GM06990 (cell line): ENCODE results near the gene PDCD11.

ENCODE experiments used
- DNase-seq: peaks from one replicate; pipeline ENCODE4 v3.0.0-alpha.2; 2011; ENCODE audit not compliant: insufficient read length; ENCODE audit errors: extremely low read depth
- H3K27me3 ChIP-seq: replicated peaks from 2 replicates; pipeline ENCODE4 v1.6.0; 2011; ENCODE audit warnings: low read length; ENCODE audit not compliant: control insufficient read depth, insufficient read depth
- H3K36me3 ChIP-seq: 2 replicates; pipeline ENCODE4 v1.5.1; 2011; ENCODE audit warnings: low read length; ENCODE audit not compliant: control insufficient read depth, insufficient read depth
- H3K4me3 ChIP-seq: replicated peaks from 2 replicates; pipeline ENCODE4 v1.5.1; 2011; ENCODE audit warnings: low read depth, mild to moderate bottlenecking, control low read depth, low read length
- TF ChIP-seq, protein P1 (sequence below): IDR thresholded peaks from 2 replicates; pipeline ENCODE4 v1.5.1; 2011; ENCODE audit warnings: low read length, control low read depth, mild to moderate bottlenecking, inconsistent platforms; ENCODE audit not compliant: insufficient read depth, poor library complexity, severe bottlenecking

The PDCD11 gene

DNA sequence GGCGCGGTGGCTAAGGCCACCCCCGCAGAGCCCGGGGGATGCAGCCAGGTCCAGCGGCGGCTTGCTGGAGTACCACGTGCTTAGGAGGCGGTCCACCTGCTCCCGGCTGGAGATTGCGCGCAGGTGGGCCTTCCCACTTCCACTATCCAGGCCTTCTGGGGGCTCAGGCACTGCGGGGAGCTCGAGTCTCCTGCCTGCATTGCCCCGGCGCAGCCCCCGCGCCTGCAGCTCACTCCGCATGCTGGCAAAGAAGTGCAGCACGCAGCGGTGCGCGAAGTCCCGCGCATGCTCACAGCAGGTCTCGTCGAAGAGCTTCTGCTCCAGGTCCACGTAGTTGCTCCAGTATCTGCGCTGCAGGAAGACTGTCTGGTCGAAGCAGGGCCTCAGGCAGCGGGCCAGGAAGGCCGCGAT, 76.8 kb downstream of the PDCD11 start:
- TF ChIP-seq, protein P1, sequence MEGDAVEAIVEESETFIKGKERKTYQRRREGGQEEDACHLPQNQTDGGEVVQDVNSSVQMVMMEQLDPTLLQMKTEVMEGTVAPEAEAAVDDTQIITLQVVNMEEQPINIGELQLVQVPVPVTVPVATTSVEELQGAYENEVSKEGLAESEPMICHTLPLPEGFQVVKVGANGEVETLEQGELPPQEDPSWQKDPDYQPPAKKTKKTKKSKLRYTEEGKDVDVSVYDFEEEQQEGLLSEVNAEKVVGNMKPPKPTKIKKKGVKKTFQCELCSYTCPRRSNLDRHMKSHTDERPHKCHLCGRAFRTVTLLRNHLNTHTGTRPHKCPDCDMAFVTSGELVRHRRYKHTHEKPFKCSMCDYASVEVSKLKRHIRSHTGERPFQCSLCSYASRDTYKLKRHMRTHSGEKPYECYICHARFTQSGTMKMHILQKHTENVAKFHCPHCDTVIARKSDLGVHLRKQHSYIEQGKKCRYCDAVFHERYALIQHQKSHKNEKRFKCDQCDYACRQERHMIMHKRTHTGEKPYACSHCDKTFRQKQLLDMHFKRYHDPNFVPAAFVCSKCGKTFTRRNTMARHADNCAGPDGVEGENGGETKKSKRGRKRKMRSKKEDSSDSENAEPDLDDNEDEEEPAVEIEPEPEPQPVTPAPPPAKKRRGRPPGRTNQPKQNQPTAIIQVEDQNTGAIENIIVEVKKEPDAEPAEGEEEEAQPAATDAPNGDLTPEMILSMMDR = no peak
- H3K4me3 ChIP-seq = no peak overlapping the region
- no peak for DNase-seq
- H3K27me3 ChIP-seq = no peaks in the 10 kb centered on the region
- H3K36me3 ChIP-seq = no peaks in the 10 kb centered on the region

- no peak overlapping the region for H3K4me3 ChIP-seq
- TF ChIP-seq, protein P1 = no peak
- no peaks in the 10 kb centered on the region for H3K27me3 ChIP-seq
- no peaks in the 10 kb centered on the region for H3K36me3 ChIP-seq
- no peak for DNase-seq
Observed at GRCh38 chr10:103474077-103474476, 77.7 kb downstream of the PDCD11 start.

- Histone ChIP-seq H3K36me3 (no peaks in the 10 kb centered on the region), H3K4me3 (no peak overlapping the region), H3K27me3 (no peaks in the 10 kb centered on the region)
- TF ChIP-seq, protein P1 = no peak
- DNase-seq = no peak
Observed at GRCh38 chr10:103475437-103475836, 79.0 kb downstream of the PDCD11 start.

DNA sequence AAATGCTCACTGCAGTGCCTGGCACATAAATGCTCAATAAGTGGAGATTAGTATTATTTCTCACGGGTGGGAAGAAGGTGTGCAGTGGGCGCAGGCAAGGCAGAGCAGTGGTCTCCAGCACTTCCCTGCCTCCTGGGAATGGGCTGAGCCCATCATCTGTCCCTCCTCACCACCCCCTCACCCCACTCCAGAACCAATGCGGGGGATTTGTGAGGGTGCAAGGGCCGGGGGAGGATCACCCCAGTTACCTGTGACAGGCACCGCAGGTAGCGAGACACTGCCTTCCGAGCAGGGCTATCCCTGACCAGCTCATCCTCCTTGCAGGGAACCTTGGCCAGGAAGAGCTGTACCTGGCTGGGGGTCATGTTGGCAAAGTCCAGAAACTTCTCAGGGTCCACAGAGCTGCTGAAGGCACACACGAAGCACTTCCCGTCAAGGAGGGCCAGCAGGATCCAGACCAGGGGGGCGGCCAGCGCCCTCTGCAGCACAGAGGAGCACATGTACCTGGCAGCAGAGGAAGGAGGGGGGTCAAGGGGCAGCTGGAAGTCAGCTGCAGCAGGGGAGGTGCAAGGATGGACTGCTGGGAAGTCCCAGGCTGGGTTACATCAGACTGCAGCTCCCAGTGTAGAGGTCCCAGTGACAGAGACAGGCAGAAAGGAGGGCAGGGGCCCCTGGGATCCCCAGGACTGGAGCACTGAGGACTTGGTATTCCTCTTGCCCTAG, 79.8 kb downstream of the PDCD11 start:
- no peak for DNase-seq
- TF ChIP-seq, protein P1 = peak; percentile 83
- no peak overlapping the region for H3K4me3 ChIP-seq

DNA sequence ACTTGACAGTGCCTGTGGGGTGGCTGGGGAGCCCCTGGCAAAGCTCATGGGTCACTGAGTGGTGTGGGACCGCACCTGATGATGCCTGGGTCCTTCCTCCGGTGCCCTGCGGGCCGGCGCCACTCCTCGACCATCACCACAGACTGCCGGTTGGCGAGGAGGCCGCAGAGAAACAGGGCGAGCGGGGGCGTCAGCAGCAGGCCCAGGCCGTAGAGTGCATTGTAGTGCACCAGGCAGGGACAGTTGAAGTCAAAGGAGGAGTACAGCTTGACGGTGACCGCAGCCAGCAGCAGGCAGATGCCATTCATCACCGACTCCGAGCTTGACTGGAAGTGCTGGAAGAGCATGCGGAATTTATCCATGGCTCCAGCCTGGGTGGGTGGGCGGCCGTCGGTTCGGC, 82.2 kb downstream of the PDCD11 start:
- Histone ChIP-seq H3K36me3 (no peaks in the 10 kb centered on the region), H3K27me3 (no peaks in the 10 kb centered on the region), H3K4me3 (no peak overlapping the region)
- DNase-seq = no peak
- TF ChIP-seq, protein P1 = no peak

More for the DNA sequence above, 79.8 kb downstream of the PDCD11 start:
- Histone ChIP-seq H3K27me3 (no peaks in the 10 kb centered on the region), H3K36me3 (no peaks in the 10 kb centered on the region)
